CD14-positive monocyte (primary cell): ENCODE measurements around the gene GIMAP5. TPM values are rescaled to one million over a fixed set of nuclear protein-coding genes. Genes with fewer than 3 reads are reported as not detected.

Experiments used
- DNase-seq, 3 donors: peaks; one replicate each; pipeline ENCODE4 v3.0.0-alpha.2; 2011 to 2022
- H2AFZ ChIP-seq: 2 replicates; pipeline ENCODE4 v1.6.0; 2012; ENCODE audit warnings: mild to moderate bottlenecking, low read depth, low read length, inconsistent platforms; ENCODE audit not compliant: insufficient read depth, poor library complexity, severe bottlenecking
- H3K27ac ChIP-seq, 2 donors: 1 replicate in 1 of 2; 2 replicates in 1 of 2; pipeline ENCODE4 v1.5.1; 2012 to 2013; ENCODE audit warnings: low read length in 2 of 2, control low read depth in 1 of 2, inconsistent platforms in 1 of 2, low read depth in 1 of 2, mild to moderate bottlenecking in 1 of 2
- H3K27me3 ChIP-seq, 2 donors: one replicate each; pipeline versions ENCODE4 v1.6.0 to v1.6.1; 2011 to 2013; ENCODE audit warnings: low read length in 2 of 2; ENCODE audit not compliant: control insufficient read depth in 2 of 2, insufficient read depth in 2 of 2
- H3K36me3 ChIP-seq, 2 donors: replicated peaks in 1 of 2; 1 replicate in 1 of 2; 2 replicates in 1 of 2; pipeline versions ENCODE4 v1.5.1 to v1.6.1; 2012 to 2013; ENCODE audit warnings: low read length in 2 of 2, control low read depth in 1 of 2, inconsistent platforms in 1 of 2, mild to moderate bottlenecking in 1 of 2; ENCODE audit not compliant: insufficient read depth in 2 of 2, control insufficient read depth in 1 of 2
- H3K4me1 ChIP-seq, 2 donors: 1 replicate in 1 of 2; 2 replicates in 1 of 2; pipeline versions ENCODE4 v1.5.1 to v1.6.1; 2012 to 2013; ENCODE audit warnings: low read length in 2 of 2, control low read depth in 1 of 2, inconsistent platforms in 1 of 2, mild to moderate bottlenecking in 1 of 2, moderate library complexity in 1 of 2; ENCODE audit not compliant: insufficient read depth in 2 of 2, control insufficient read depth in 1 of 2
- H3K4me2 ChIP-seq: replicated peaks from 2 replicates; pipeline ENCODE3; 2012; ENCODE audit warnings: low read length, moderate library complexity, mild to moderate bottlenecking; ENCODE audit not compliant: poor library complexity, severe bottlenecking; ENCODE audit errors: extremely low read depth
- H3K4me3 ChIP-seq, 3 experiments: fragments of 200-600 bp in 1 of 3; sonication (generic) in 1 of 3; replicated peaks in 1 of 3; 1 replicate in 2 of 3; 2 replicates in 1 of 3; pipeline ENCODE4 v1.5.1; 2011 to 2013; ENCODE audit warnings: low read length in 3 of 3, mild to moderate bottlenecking in 3 of 3, control low read depth in 2 of 3, low read depth in 2 of 3, inconsistent platforms in 1 of 3, moderate library complexity in 1 of 3
- H3K79me2 ChIP-seq: 2 replicates; pipeline ENCODE4 v1.6.0; 2012; ENCODE audit warnings: mild to moderate bottlenecking, control low read depth, inconsistent platforms, low read length, moderate library complexity; ENCODE audit not compliant: insufficient read depth
- H3K9ac ChIP-seq: 2 replicates; pipeline ENCODE4 v1.6.0; 2017; ENCODE audit warnings: low read length, mild to moderate bottlenecking; ENCODE audit not compliant: insufficient read depth, poor library complexity, severe bottlenecking
- H3K9me3 ChIP-seq, 2 donors: replicated peaks in 1 of 2; 1 replicate in 1 of 2; 2 replicates in 1 of 2; pipeline versions ENCODE4 v1.5.1 to v1.6.1; 2012 to 2013; ENCODE audit warnings: low read length in 2 of 2, control low read depth in 1 of 2; ENCODE audit not compliant: control insufficient read depth in 1 of 2, insufficient read depth in 1 of 2
- H4K20me1 ChIP-seq: 2 replicates; pipeline ENCODE4 v1.6.0; 2012; ENCODE audit warnings: mild to moderate bottlenecking, low read length, control low read depth, moderate library complexity; ENCODE audit not compliant: insufficient read depth
- H3K27ac Mint-ChIP-seq, 7 donors: one replicate each; pipeline ENCODE4 v1.8.0; 2020; ENCODE audit warnings: mild to moderate bottlenecking in 7 of 7, mixed read lengths in 7 of 7, moderate library complexity in 6 of 7, inconsistent platforms in 2 of 7
- H3K27me3 Mint-ChIP-seq, 3 donors: one replicate each; pipeline ENCODE4 v1.8.0; 2021 to 2022; ENCODE audit warnings: low read depth in 3 of 3, mild to moderate bottlenecking in 3 of 3, mixed read lengths in 3 of 3, moderate library complexity in 3 of 3, inconsistent platforms in 1 of 3
- H3K36me3 Mint-ChIP-seq, 2 donors: one replicate each; pipeline ENCODE4 v1.8.0; 2020; ENCODE audit warnings: mixed read lengths in 2 of 2, inconsistent platforms in 1 of 2, mild to moderate bottlenecking in 1 of 2
- H3K4me1 Mint-ChIP-seq: one replicate; pipeline ENCODE4 v1.8.0; 2020; ENCODE audit warnings: mild to moderate bottlenecking, mixed read lengths
- H3K4me3 Mint-ChIP-seq, 2 donors: one replicate each; pipeline ENCODE4 v1.8.0; 2020; ENCODE audit warnings: mild to moderate bottlenecking in 2 of 2, mixed read lengths in 2 of 2, moderate library complexity in 1 of 2
- H3K9me3 Mint-ChIP-seq, 7 donors: one replicate each; pipeline ENCODE4 v1.8.0; 2020 to 2022; ENCODE audit warnings: mixed read lengths in 7 of 7, mild to moderate bottlenecking in 6 of 7, moderate library complexity in 6 of 7, inconsistent platforms in 2 of 7
- CTCF ChIP-seq: fragments of 200-600 bp; IDR thresholded peaks from one replicate; pipeline ENCODE4 v1.8.0; 2022; ENCODE audit warnings: antibody characterized with exemption, mild to moderate bottlenecking
- WGBS: methylation state at CpG from one replicate; pipeline ENCODE4 v1.1.5; 2013; ENCODE audit warnings: missing lambda C conversion rate; ENCODE audit not compliant: insufficient coverage; 5-methylcytosine and 5-hydroxymethylcytosine counted together
- intact Hi-C, 2 donors: fragments of 100-400 bp; cut with micrococcal nuclease; formaldehyde crosslinking; loops; one replicate each; pipeline versions ENCODE4 v1.15.0 to v1.15.1; 2023
- polyA plus RNA-seq, 3 donors: library from polyadenylated mRNA; depleted of rRNA in 1 of 3; unstranded in 2 of 3; stranded (reverse) in 1 of 3; fragments of 300-500 nt in 2 of 3; fragments of >200 nt in 1 of 3; fragmentation: Illumina TruSeq in 2 of 3; gene quantifications; 1 replicate in 2 of 3; 2 replicates in 1 of 3; pipeline ENCODE4 v1.2.3, GENCODE V29; 2012 to 2021

The GIMAP5 gene
- polyA plus RNA-seq, 3 donors: 13.4 to 17.1 (median 14.4) TPM

- no peaks in the 10 kb centered on the region for H3K27me3 ChIP-seq
- Mint-ChIP-seq H3K36me3 (peaks cover 56 to 58% of the 10 kb centered on the region in 2 donors), H3K27me3 (peaks cover 0 to 3% (median under 1%) of the 10 kb centered on the region in 3 donors), H3K4me3 (no peak overlapping the region), H3K27ac (peak overlapping the region in 1 of 7 donors; percentile 37), H3K4me1 (peaks cover 50% of the 10 kb centered on the region), H3K9me3 (peaks cover 1 to 8% (median 3%) of the 10 kb centered on the region in 7 donors)
- H2AFZ ChIP-seq: no peak overlapping the region
- 98% methylated on average over 6 of the region's 8 CpGs for WGBS
- H3K4me3 ChIP-seq: no peak overlapping the region
- H3K36me3 ChIP-seq: peaks cover 43 to 50% of the 10 kb centered on the region in 2 donors
- H3K9ac ChIP-seq: no peak overlapping the region
- no peak for TF ChIP-seq CTCF
- DNase-seq: no peak
- peaks cover 12% of the 10 kb centered on the region for H3K79me2 ChIP-seq
- H3K27ac ChIP-seq: no peak overlapping the region
- peaks cover 57% of the 10 kb centered on the region for H4K20me1 ChIP-seq
- no peak overlapping the region for H3K4me2 ChIP-seq
- peaks cover 15 to 17% of the 10 kb centered on the region in 2 donors for H3K4me1 ChIP-seq
- intact Hi-C loops: no loop called here
- H3K9me3 ChIP-seq: no peaks in the 10 kb centered on the region
These were observed 6.9 kb downstream of the GIMAP5 start for GRCh38 chr7:150744041-150744656.

GRCh38 chr7:150745086-150745485 is 7.9 kb downstream of the GIMAP5 start:
- H3K36me3 ChIP-seq: peaks cover 43 to 50% of the 10 kb centered on the region in 2 donors
- Mint-ChIP-seq H3K9me3 (peaks cover 0 to 4% (median 2%) of the 10 kb centered on the region in 7 donors), H3K36me3 (peaks cover 56 to 57% of the 10 kb centered on the region in 2 donors), H3K4me3 (no peak overlapping the region), H3K27me3 (peaks cover 0 to 3% (median 1%) of the 10 kb centered on the region in 3 donors), H3K27ac (peak overlapping the region in 2 of 7 donors; percentile 26 to 43), H3K4me1 (peaks cover 42% of the 10 kb centered on the region)
- H3K27me3 ChIP-seq: no peaks in the 10 kb centered on the region
- H3K4me2 ChIP-seq: no peak overlapping the region
- H2AFZ ChIP-seq: no peak overlapping the region
- H3K79me2 ChIP-seq: peaks cover 3% of the 10 kb centered on the region
- 88% methylated on average over 3 of the region's 5 CpGs for WGBS
- TF ChIP-seq CTCF: no peak
- H3K9me3 ChIP-seq: no peaks in the 10 kb centered on the region
- no peak for DNase-seq
- no peak overlapping the region for H3K9ac ChIP-seq
- no peak overlapping the region for H3K4me3 ChIP-seq
- no peak overlapping the region for H3K27ac ChIP-seq
- peaks cover 7% of the 10 kb centered on the region in 2 donors for H3K4me1 ChIP-seq
- peaks cover 54% of the 10 kb centered on the region for H4K20me1 ChIP-seq
- intact Hi-C loops: no loop called here
